Measurements from ENCODE around the gene PEX11B. TPM values are rescaled to one million over a fixed set of nuclear protein-coding genes. Genes with fewer than 3 reads are reported as not detected.
"Not testable (repeated sequence)": the region's sequence is repeated elsewhere in the genome, so short reads cannot be mapped to it uniquely, and the experiment has no call there.

PEX11B gene
- total RNA-seq, 1 donor from 2014 or later: 27.1 TPM

DNA sequence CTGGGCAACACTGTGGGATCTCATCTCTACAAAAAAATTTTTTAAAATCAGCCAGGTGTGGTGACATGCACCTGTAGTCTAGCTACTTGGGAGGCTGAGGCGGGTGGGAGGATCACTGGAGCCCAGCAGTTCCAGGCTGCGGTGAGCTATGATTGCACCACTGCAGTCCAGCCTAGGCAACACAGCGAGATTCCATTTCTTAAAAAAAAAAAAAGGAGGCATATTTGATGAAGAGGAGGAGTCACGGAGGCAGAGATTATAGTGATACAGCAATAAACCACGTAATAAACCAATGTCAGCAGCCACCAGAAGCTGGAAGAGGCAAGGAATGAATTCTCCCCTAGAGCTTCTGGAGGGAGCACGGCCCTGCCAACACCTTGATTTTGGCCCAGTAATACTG is 35.3 kb upstream of the PEX11B start:
- DNase-seq (ENCODE audit: low read depth): no peak

DNA sequence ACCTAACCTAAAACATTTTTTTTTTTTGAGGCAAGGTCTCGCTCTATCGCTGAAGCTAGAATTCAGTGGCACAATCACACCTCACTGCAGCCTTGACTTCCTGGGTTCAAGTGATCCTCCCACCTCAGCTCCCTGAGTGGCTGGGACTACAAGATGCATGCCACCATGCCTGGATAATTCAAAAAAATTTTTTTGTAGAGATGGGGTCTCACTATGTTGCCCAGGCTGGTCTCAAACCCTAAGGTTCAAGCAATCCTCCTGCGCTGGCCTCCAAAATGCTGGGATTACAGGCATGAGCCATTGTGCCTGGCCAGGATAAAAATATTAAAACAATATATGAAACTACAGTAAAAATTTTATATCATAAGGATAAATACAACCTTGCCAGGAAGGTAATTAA is 34.4 kb upstream of the PEX11B start:
- DNase-seq (ENCODE audit: low read depth): no peak

- no peak for DNase-seq (ENCODE audit: low read depth)
These were observed 33.0 kb upstream of the PEX11B start for GRCh38 chr1:145951526-145951925.

DNA sequence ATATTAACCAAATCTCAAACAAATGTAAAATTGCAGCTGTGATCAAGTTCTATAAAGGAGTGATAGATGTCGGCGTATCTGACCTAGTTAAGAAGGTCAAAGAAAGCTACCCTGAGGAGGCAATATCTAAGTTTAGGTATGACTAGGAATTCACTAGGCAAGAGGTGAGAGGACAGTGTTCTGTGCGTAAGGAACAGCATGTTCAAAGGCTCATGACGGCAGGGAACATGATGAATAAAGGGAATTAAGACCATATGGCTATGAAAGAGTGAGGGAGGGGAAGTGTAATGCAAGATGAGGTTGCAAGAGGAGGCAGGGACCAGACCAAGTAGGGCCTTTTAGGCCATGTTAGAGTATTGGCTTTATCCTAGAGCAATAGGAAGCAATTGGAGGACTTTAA is 30.7 kb upstream of the PEX11B start:
- DNase-seq (ENCODE audit: low read depth): no peak

GRCh38 chr1:145947551-145947950 is 29.0 kb upstream of the PEX11B start:
- no peak for DNase-seq (ENCODE audit: low read depth)

DNA sequence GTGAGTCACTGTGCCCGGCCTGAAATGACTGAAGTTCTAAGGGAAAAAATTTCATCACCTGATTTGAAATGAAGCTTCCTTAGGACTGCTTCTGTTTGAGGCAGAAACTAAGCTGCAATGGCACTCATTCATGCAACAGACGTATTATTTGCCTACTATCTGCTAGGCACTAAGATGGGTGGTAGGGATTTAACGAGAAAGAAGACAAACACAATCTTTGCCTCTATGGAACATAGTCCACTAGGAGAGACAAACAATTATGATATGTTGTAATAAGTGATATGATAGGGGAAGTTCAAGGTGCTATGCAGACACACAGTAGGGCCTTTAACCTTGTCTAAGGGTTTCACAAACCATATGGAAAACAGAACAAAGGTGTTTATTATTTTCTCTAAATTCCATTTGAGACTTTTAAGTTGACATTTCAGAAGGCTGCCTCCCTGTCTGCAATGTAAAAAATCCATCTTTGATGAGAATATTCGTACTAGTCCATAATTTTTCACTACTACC is 28.0 kb upstream of the PEX11B start:
- no peak for DNase-seq (ENCODE audit: low read depth)

- DNase-seq (ENCODE audit: low read depth): no peak
These were observed 26.0 kb upstream of the PEX11B start for GRCh38 chr1:145944532-145944931.

- no peak for DNase-seq (ENCODE audit: low read depth)
These were observed 24.4 kb upstream of the PEX11B start for GRCh38 chr1:145942871-145943270.

DNA sequence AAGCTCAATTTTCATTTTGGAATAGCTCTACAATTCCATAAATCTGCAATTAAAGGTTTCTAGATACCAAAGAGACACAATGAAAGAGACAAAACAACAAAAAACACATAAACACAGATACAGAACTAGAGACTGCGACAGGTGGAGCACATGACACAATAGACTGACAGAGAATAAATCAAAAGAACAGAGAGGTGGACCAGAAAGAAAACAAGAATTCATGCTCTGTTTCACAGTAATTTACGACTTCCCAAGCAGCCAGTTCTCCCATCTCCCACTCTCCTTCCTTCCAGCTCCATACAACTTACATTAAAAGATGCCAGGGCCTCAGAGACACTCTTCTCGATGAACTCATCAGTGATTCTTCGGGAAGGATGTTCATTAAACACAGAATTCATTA is 23.9 kb upstream of the PEX11B start:
- DNase-seq (ENCODE audit: low read depth): no peak

DNA sequence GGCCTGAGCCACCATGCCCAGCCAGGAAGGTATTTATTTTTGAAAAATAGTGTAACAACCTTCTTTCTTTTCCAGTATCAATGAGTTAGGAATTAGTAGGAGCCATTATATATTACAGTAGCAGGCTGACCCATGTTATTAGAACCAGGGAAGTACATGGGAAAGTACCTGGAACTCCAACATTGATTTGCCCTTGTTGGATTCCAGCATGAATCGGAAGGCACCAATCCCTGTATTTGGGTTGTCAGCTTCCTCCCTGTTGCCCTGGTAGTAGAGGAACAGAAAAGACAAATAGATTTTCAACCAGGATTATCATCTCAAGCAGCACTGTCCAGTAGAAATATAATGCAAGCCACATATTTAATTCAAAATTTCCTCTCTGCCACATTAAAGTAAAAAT is 18.9 kb upstream of the PEX11B start:
- DNase-seq (ENCODE audit: low read depth): no peak

- no peak for DNase-seq (ENCODE audit: low read depth)
These were observed 17.7 kb upstream of the PEX11B start for GRCh38 chr1:145936247-145936646.

GRCh38 chr1:145935708-145936107 is 17.2 kb upstream of the PEX11B start:
- DNase-seq (ENCODE audit: low read depth): no peak

GRCh38 chr1:145932522-145933009 is 14.0 kb upstream of the PEX11B start:
- not testable (repeated sequence) for DNase-seq (ENCODE audit: low read depth)

GRCh38 chr1:145927916-145928643 is 9.6 kb upstream of the PEX11B start:
- no peak for DNase-seq (ENCODE audit: low read depth)

DNA sequence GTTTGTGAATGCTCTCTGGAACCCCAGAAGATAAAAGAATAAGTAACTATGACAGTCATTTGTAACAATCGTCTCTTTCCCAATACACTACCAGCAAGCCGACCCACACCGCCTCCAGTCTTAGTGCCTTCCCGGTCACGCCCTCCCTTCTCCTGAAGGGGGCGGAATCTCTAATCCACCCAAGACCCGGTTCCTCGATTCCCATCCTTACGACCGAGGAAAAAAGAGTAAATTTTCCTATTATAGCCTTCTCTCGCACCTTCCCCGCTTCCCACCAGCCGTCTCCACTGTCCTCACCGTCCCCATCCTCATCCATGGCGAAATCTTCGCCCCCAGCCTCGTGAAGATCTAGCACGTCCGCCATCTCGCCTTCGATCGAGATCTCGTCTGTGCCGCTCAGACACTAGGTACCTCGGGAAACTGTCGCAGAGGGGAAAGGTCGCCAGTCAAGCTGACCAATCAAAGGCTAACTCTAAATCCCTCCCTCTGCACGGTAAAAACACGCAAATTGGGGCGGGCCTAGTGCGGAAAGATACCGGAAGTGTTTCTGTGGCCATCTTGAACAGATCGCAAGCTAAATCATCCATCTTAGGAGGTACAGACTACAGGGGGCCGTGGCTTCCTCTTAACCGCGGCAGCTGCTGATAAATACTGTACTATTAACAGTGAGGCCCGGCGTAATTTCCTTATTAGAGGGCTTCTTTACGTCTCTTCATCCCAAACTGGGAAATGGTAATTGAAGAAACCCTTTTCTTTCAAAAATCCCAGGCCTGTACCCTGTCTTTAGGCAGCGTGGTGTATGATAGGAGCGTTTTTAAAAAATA is 8.8 kb upstream of the PEX11B start, which contains the start of gene RBM8A:
RBM8A (minus strand) TSS at position 422 of the 824 bp plus-strand sequence; CDS start at position 364, 58 bp downstream.
- DNase-seq (ENCODE audit: low read depth): peak; percentile 99

DNA sequence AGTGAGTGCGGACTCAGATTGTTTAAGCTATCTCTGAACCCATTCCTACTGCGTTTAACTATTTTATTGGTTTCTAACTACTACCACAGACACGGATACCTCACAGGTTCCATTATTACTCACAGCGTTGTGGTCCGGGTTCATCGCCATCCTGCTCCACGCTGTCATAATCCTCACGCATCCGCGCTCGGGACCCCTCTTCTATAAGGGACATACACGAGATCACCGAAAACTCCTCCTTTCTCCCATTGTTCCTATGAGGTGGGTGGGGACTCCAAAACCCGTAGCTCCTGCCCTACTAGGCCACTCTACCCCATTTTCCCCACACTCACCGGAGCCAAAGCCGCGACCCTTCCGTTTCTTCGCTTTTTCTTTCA is 8.2 kb upstream of the PEX11B start:
- no peak for DNase-seq (ENCODE audit: low read depth)

- no peak for DNase-seq (ENCODE audit: low read depth)
These were observed 3.7 kb upstream of the PEX11B start for GRCh38 chr1:145922266-145922665.

GRCh38 chr1:145920297-145920696 is 1.8 kb upstream of the PEX11B start:
- DNase-seq (ENCODE audit: low read depth): not testable (repeated sequence)

- DNase-seq (ENCODE audit: low read depth): peak; percentile 57
These were observed 749 bp upstream of the PEX11B start for GRCh38 chr1:145918992-145919939.

DNA sequence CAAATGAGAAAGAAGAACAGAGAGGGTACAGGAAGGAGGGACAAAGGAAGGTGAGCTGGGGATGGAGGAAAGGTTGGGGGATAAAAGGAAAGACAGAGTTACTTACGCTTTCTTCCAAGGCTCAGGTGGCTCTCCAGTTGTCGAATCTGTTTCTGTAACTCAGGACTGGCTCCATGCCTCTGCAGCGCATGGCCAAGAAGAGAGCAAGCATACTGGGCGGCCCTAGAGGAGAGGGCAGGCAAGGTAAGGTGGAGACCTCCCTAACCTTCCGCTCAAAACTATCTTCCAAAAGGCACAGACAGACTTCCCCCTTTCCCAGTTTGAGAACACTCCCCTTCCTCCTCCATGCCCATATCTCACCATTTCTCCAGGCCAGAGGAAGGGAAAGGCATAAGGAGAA is 922 bp downstream of the PEX11B start:
- no peak for DNase-seq (ENCODE audit: low read depth)

DNA sequence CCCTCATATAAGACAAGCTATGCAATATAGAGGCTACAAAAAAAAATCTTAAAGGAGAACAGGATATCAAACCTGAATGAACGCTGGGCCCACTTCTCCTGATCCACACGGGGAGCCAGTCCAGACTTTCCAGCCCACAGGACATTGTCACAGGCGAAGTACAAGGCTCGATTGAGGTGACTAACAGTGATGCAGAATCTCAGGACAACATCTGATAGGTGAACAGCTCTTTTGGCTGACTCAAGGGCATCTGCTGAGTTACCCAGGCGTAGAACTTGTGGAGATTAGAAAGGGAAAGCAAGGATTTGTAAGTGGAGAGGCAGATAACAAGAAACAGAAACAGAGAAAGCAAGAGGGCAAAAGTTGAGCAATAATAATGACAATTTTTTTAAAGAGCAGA is 1.8 kb downstream of the PEX11B start:
- DNase-seq (ENCODE audit: low read depth): no peak

All from myocyte (in vitro differentiated cells).